ENCODE results near the gene BCL11A.

- no peak for TF ChIP-seq CTCF (IDR thresholded peaks at IDR 0.05)
- TF ChIP-seq POLR2A (IDR thresholded peaks at IDR 0.05): no peak
Observed at GRCh38 chr2:60518567-60518966, 34.9 kb downstream of the BCL11A start.

All from esophagus squamous epithelium (tissue), 4 donors.